Caco-2 (cell line): ENCODE measurements around the gene PRRT1. TPM values are rescaled to one million over a fixed set of nuclear protein-coding genes. Genes with fewer than 3 reads are reported as not detected.
A peak's percentile ranks its signal among the peaks of the same experiment; 100 is the strongest.

Experiments used
- BruUV-seq: library from RNA; stranded (reverse); fragments of 400-500 nt; replicated peaks from 2 replicates; lab custom pipeline; 2021; lab: Mats Ljungman, UMichigan
- CTCF ChIA-PET: fragments of 300-600 bp; sonication (Branson Sonifier 250); formaldehyde crosslinking; loops from one replicate; lab custom pipeline; 2022; ENCODE audit warnings: antibody characterized with exemption; lab: Charles Lee
- POLR2A ChIA-PET: fragments of 300-600 bp; sonication (Branson Sonifier 250); formaldehyde crosslinking; loops from one replicate; lab custom pipeline; 2022; ENCODE audit warnings: antibody characterized with exemption; lab: Charles Lee
- DNase-seq, 2 experiments: peaks; one replicate each; pipeline versions ENCODE4 v3.0.0 to v3.0.0-alpha.2; 2020 to 2022
- H3K27me3 ChIP-seq: replicated peaks from 2 replicates; pipeline ENCODE4 v1.6.0; 2011; ENCODE audit warnings: low read length; ENCODE audit not compliant: control insufficient read depth, insufficient read depth
- H3K36me3 ChIP-seq: 2 replicates; pipeline ENCODE4 v1.5.1; 2011; ENCODE audit warnings: low read length; ENCODE audit not compliant: control insufficient read depth, insufficient read depth
- H3K4me1 ChIP-seq: fragments of 250-450 bp; sonication (Bioruptor Pico); 2 replicates; pipeline ENCODE4 v1.5.1; 2020; ENCODE audit warnings: mild to moderate bottlenecking
- H3K4me3 ChIP-seq: 2 replicates; pipeline ENCODE4 v1.5.1; 2011; ENCODE audit warnings: low read depth, mild to moderate bottlenecking, control low read depth, low read length
- H3K9me3 ChIP-seq: fragments of 250-450 bp; sonication (Bioruptor Pico); 2 replicates; pipeline ENCODE4 v1.5.1; 2020; ENCODE audit warnings: mild to moderate bottlenecking, moderate library complexity
- H3K27ac Mint-ChIP-seq: one replicate; pipeline ENCODE4 v1.8.0; 2022; ENCODE audit warnings: mixed read lengths; ENCODE audit not compliant: unreplicated experiment
- H3K27me3 Mint-ChIP-seq: one replicate; pipeline ENCODE4 v1.8.0; 2022; ENCODE audit warnings: mixed read lengths; ENCODE audit not compliant: insufficient read depth, unreplicated experiment
- H3K36me3 Mint-ChIP-seq: one replicate; pipeline ENCODE4 v1.8.0; 2022; ENCODE audit warnings: mild to moderate bottlenecking, mixed read lengths; ENCODE audit not compliant: insufficient read depth, unreplicated experiment
- H3K4me1 Mint-ChIP-seq: one replicate; pipeline ENCODE4 v1.8.0; 2022; ENCODE audit warnings: low read depth, mixed read lengths; ENCODE audit not compliant: unreplicated experiment
- H3K4me3 Mint-ChIP-seq: one replicate; pipeline ENCODE4 v1.8.0; 2022; ENCODE audit warnings: mild to moderate bottlenecking, moderate library complexity, mixed read lengths; ENCODE audit not compliant: unreplicated experiment
- H3K9me3 Mint-ChIP-seq: one replicate; pipeline ENCODE4 v1.8.0; 2022; ENCODE audit warnings: mixed read lengths; ENCODE audit not compliant: unreplicated experiment
- CTCF ChIP-seq, 2 experiments: fragments of 200-600 bp in 1 of 2; IDR thresholded peaks; 1 replicate in 1 of 2; 2 replicates in 1 of 2; pipeline versions ENCODE4 v1.5.1 to v1.8.0; 2011 to 2022; ENCODE audit warnings: antibody characterized with exemption in 1 of 2, control low read depth in 1 of 2, inconsistent platforms in 1 of 2, low read depth in 1 of 2, low read length in 1 of 2, mild to moderate bottlenecking in 1 of 2, moderate library complexity in 1 of 2; ENCODE audit not compliant: insufficient read depth in 1 of 2, severe bottlenecking in 1 of 2, unreplicated experiment in 1 of 2
- intact Hi-C: fragments of 100-400 bp; cut with micrococcal nuclease; formaldehyde crosslinking; loops from one replicate; pipeline ENCODE4 v1.10.0; 2022; ENCODE audit not compliant: unreplicated experiment
- total RNA-seq: library from RNA; stranded (reverse); gene quantifications from 2 replicates; pipeline ENCODE4 v1.2.3, GENCODE V29; 2022

PRRT1 gene
- total RNA-seq, 1 experiment from 2014 or later = 2.0 TPM

GRCh38 chr6:32129297-32130088, 22.2 kb downstream of the PRRT1 start:
- DNase-seq = no peak
- TSS peak; percentile 65 for BruUV-seq
- POLR2A ChIA-PET = interaction anchor here (0.6 to 2.3 kb wide), 10 partner anchors 24 to 842 kb away, joined by 3 to 13 read pairs (median 4); partner anchors contain the start of genes AGPAT1, EGFL8, HSPA1A and HSPA1L
- peaks cover 30% of the 10 kb centered on the region for H3K36me3 Mint-ChIP-seq
- peak overlapping the region; percentile 87 for H3K4me3 Mint-ChIP-seq
- H3K27me3 ChIP-seq = no peaks in the 10 kb centered on the region
- no peaks in the 10 kb centered on the region for H3K9me3 ChIP-seq
- no peak for TF ChIP-seq CTCF (IDR thresholded peaks at IDR 0.05; ENCODE audit: insufficient read depth in 1 of 2, low read depth in 1 of 2, low read length in 1 of 2, severe bottlenecking in 1 of 2, unreplicated experiment in 1 of 2)
- peaks cover 20% of the 10 kb centered on the region for H3K4me1 Mint-ChIP-seq
- CTCF ChIA-PET = interaction anchor here (0.8 to 1.4 kb wide), 5 partner anchors 11 to 184 kb away, joined by 3 to 5 read pairs (median 4); partner anchors contain the start of gene CFB
- no peaks in the 10 kb centered on the region for H3K9me3 Mint-ChIP-seq
- intact Hi-C loops = loop anchor here (1.0 to 2.0 kb wide), 2 partner anchors 15 to 24 kb away; no protein-coding TSS in a partner anchor
- H3K36me3 ChIP-seq = 0 out of 2 replicates have a peak, but pooled peaks cover 1% of the 10 kb centered on the region
- peak overlapping the region; percentile 93 for H3K27ac Mint-ChIP-seq
- peak overlapping the region; percentile 56 for H3K4me3 ChIP-seq
- no peaks in the 10 kb centered on the region for H3K27me3 Mint-ChIP-seq
- peaks cover 17% of the 10 kb centered on the region for H3K4me1 ChIP-seq

- Mint-ChIP-seq H3K9me3 (no peaks in the 10 kb centered on the region), H3K4me1 (peaks cover 26% of the 10 kb centered on the region), H3K36me3 (peaks cover 36% of the 10 kb centered on the region), H3K27ac (peak overlapping the region; percentile 99), H3K4me3 (peak overlapping the region; percentile 99), H3K27me3 (no peaks in the 10 kb centered on the region)
- H3K4me1 ChIP-seq = peaks cover 17% of the 10 kb centered on the region
- ChIA-PET POLR2A (interaction anchor here (0.6 to 2.3 kb wide), 7 partner anchors 11 to 843 kb away, joined by 3 to 13 read pairs (median 5); partner anchors contain the start of genes HSPA1A, HSPA1L and NEU1), CTCF (interaction anchor here (1.0 to 1.4 kb wide), 5 partner anchors 10 to 81 kb away, joined by 3 to 8 read pairs (median 5); no protein-coding TSS in a partner anchor)
- no peak overlapping the region for H3K4me3 ChIP-seq
- no peak for TF ChIP-seq CTCF (IDR thresholded peaks at IDR 0.05; ENCODE audit: insufficient read depth in 1 of 2, low read depth in 1 of 2, low read length in 1 of 2, severe bottlenecking in 1 of 2, unreplicated experiment in 1 of 2)
- no peaks in the 10 kb centered on the region for H3K27me3 ChIP-seq
- H3K36me3 ChIP-seq = 0 out of 2 replicates have a peak, but pooled peaks cover 1% of the 10 kb centered on the region
- no peaks in the 10 kb centered on the region for H3K9me3 ChIP-seq
- no peak for DNase-seq
- BruUV-seq = no TSS peak
- intact Hi-C loops = loop anchor here (1.0 kb wide), 1 partner anchor 49 kb away; the partner anchor contains the start of gene RNF5
Observed at GRCh38 chr6:32128751-32129296, 22.9 kb downstream of the PRRT1 start.
